Mesendoderm (in vitro differentiated cells): ENCODE measurements around the gene NGB.

Source experiments
- DNase-seq: peaks from one replicate; pipeline ENCODE4 v3.0.0; 2013
- H2AK5ac ChIP-seq: 2 replicates; pipeline ENCODE4 v1.6.1; 2013; ENCODE audit warnings: low read length, inconsistent platforms
- H2BK120ac ChIP-seq: 2 replicates; pipeline ENCODE4 v1.6.1; 2013; ENCODE audit warnings: low read depth, mild to moderate bottlenecking, low read length, moderate library complexity, mixed read lengths
- H2BK15ac ChIP-seq: replicated peaks from 2 replicates; pipeline ENCODE4 v1.6.1; 2013; ENCODE audit warnings: low read depth, mild to moderate bottlenecking, moderate library complexity
- H2BK5ac ChIP-seq: 2 replicates; pipeline ENCODE4 v1.6.1; 2013; ENCODE audit warnings: low read length, inconsistent platforms
- H3K18ac ChIP-seq: 2 replicates; pipeline ENCODE4 v1.6.1; 2013; ENCODE audit warnings: mild to moderate bottlenecking, low read length, mixed read lengths
- H3K23ac ChIP-seq: one replicate; pipeline ENCODE4 v1.6.1; 2013; ENCODE audit warnings: low read length
- H3K27ac ChIP-seq: 2 replicates; pipeline ENCODE4 v1.5.1; 2013; ENCODE audit warnings: low read depth, mild to moderate bottlenecking, inconsistent platforms, low read length, moderate library complexity
- H3K27me3 ChIP-seq: 2 replicates; pipeline ENCODE4 v1.6.1; 2013; ENCODE audit warnings: low read length, control low read depth, mild to moderate bottlenecking, inconsistent platforms; ENCODE audit not compliant: insufficient read depth, poor library complexity
- H3K36me3 ChIP-seq: 2 replicates; pipeline ENCODE4 v1.6.1; 2013; ENCODE audit warnings: low read length, inconsistent platforms; ENCODE audit not compliant: control insufficient read depth, insufficient read depth
- H3K4ac ChIP-seq: one replicate; pipeline ENCODE4 v1.6.1; 2013; ENCODE audit warnings: low read depth, mild to moderate bottlenecking, low read length, moderate library complexity
- H3K4me1 ChIP-seq: 2 replicates; pipeline ENCODE4 v1.6.1; 2013; ENCODE audit warnings: low read depth, low read length, inconsistent platforms; ENCODE audit not compliant: control insufficient read depth
- H3K4me2 ChIP-seq: 2 replicates; pipeline ENCODE4 v1.6.1; 2013; ENCODE audit warnings: low read length
- H3K4me3 ChIP-seq: 2 replicates; pipeline ENCODE4 v1.5.1; 2013; ENCODE audit warnings: mild to moderate bottlenecking, low read length
- H3K56ac ChIP-seq: one replicate; pipeline ENCODE4 v1.6.1; 2013; ENCODE audit warnings: low read length
- H3K79me1 ChIP-seq: 2 replicates; pipeline ENCODE4 v1.6.1; 2013; ENCODE audit warnings: low read length, inconsistent platforms
- H3K79me2 ChIP-seq: 2 replicates; pipeline ENCODE4 v1.6.1; 2013; ENCODE audit warnings: mild to moderate bottlenecking, low read length; ENCODE audit not compliant: control insufficient read depth, insufficient read depth
- H3K9ac ChIP-seq: 2 replicates; pipeline ENCODE4 v1.6.1; 2013; ENCODE audit warnings: low read length, inconsistent platforms
- H4K5ac ChIP-seq: one replicate; pipeline ENCODE4 v1.6.1; 2013; ENCODE audit warnings: low read length
- H4K8ac ChIP-seq: one replicate; pipeline ENCODE4 v1.6.1; 2013; ENCODE audit warnings: low read depth, mild to moderate bottlenecking, control low read depth, low read length, moderate library complexity
- WGBS: extraction: QIAGEN DNeasy Blood & Tissue Kit; methylation state at CpG from one replicate; pipeline ENCODE4 v1.1.7; 2013; ENCODE audit warnings: low lambda C conversion rate, missing lambda C conversion rate; ENCODE audit not compliant: insufficient coverage; ENCODE audit errors: extremely low coverage; 5-methylcytosine and 5-hydroxymethylcytosine counted together

The NGB gene

DNA sequence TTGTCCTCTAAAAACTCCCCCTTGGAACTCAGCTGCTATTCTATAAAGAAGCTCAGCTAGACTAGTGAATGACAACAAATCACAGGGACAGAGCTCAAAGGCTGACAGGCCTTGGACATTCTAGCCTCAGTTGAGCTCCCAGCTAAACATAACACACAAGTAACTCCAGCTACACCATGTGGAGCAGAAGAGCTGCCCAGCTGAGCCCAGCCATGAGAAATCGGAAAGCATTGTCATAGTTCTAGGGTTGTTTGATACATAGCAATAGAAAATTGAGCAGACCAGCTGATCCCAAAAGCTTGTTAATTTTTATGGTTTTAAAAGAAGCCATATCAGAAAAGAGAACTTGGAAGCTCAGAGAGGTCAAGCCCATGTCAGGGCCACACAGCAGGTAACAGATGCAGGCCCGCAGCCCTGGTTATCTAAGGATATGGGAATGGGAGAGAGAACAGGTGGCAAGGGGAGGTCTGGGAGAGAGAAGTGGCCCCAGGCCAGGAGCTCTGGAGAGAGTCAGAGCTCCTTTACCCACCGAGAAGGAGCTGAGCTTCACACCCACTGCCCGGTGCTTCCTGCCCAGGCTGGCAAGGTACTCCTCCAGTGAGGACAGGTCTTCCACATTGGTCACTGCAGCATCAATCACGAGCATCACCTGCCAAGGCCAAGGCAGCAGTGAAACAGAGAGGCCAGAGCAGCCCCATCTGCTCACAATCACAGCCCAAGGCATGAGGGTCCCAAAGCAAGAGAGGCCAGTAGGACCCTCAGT lies 2.9 kb downstream of the NGB start:
- Histone ChIP-seq H3K4ac (no peak overlapping the region), H4K8ac (no peak overlapping the region), H3K27ac (no peak overlapping the region), H3K4me1 (no peaks in the 10 kb centered on the region), H3K56ac (no peak overlapping the region), H3K27me3 (peaks cover 18% of the 10 kb centered on the region), H2AK5ac (no peak overlapping the region), H2BK120ac (no peak overlapping the region), H3K9ac (no peak overlapping the region), H3K18ac (no peak overlapping the region), H3K4me2 (no peak overlapping the region), H3K79me2 (no peaks in the 10 kb centered on the region), H4K5ac (no peak overlapping the region), H3K4me3 (no peak overlapping the region), H2BK15ac (no peak overlapping the region), H2BK5ac (no peak overlapping the region), H3K23ac (no peak overlapping the region), H3K36me3 (no peaks in the 10 kb centered on the region), H3K79me1 (no peaks in the 10 kb centered on the region)
- DNase-seq = no peak
- WGBS = no CpG with 5 or more reads among the region's 5 CpGs

- no peak for DNase-seq
- no peaks in the 10 kb centered on the region for H3K36me3 ChIP-seq
Measured at GRCh38 chr14:77266336-77266735, 4.7 kb downstream of the NGB start.

GRCh38 chr14:77265561-77266335 lies 5.3 kb downstream of the NGB start:
- Histone ChIP-seq H3K18ac (no peak overlapping the region), H4K8ac (no peak overlapping the region), H2BK120ac (no peak overlapping the region), H3K23ac (no peak overlapping the region), H3K4me3 (no peak overlapping the region), H3K4me1 (no peaks in the 10 kb centered on the region), H2AK5ac (no peak overlapping the region), H3K36me3 (no peaks in the 10 kb centered on the region), H3K9ac (no peak overlapping the region), H3K56ac (no peak overlapping the region), H3K79me1 (no peaks in the 10 kb centered on the region), H3K27ac (no peak overlapping the region), H4K5ac (no peak overlapping the region), H2BK5ac (no peak overlapping the region), H3K27me3 (peaks cover 10% of the 10 kb centered on the region), H3K4me2 (no peak overlapping the region), H2BK15ac (no peak overlapping the region), H3K79me2 (no peaks in the 10 kb centered on the region), H3K4ac (no peak overlapping the region)
- no CpG with 5 or more reads among the region's 16 CpGs for WGBS
- no peak for DNase-seq

More at GRCh38 chr14:77266336-77266735, 4.7 kb downstream of the NGB start:
- peaks cover 16% of the 10 kb centered on the region for H3K27me3 ChIP-seq
- H3K4me3 ChIP-seq = no peak overlapping the region
- H3K79me1 ChIP-seq = no peaks in the 10 kb centered on the region
- no peak overlapping the region for H3K9ac ChIP-seq
- no peak overlapping the region for H2BK15ac ChIP-seq
- no peak overlapping the region for H3K4me2 ChIP-seq
- no peak overlapping the region for H2BK5ac ChIP-seq
- H2BK120ac ChIP-seq = no peak overlapping the region
- H4K8ac ChIP-seq = no peak overlapping the region
- H4K5ac ChIP-seq = no peak overlapping the region
- no CpG with 5 or more reads among the region's 8 CpGs for WGBS
- no peak overlapping the region for H3K56ac ChIP-seq
- H3K27ac ChIP-seq = no peak overlapping the region
- no peaks in the 10 kb centered on the region for H3K4me1 ChIP-seq
- no peaks in the 10 kb centered on the region for H3K79me2 ChIP-seq
- H3K4ac ChIP-seq = no peak overlapping the region
- H2AK5ac ChIP-seq = no peak overlapping the region
- no peak overlapping the region for H3K18ac ChIP-seq
- no peak overlapping the region for H3K23ac ChIP-seq

DNA sequence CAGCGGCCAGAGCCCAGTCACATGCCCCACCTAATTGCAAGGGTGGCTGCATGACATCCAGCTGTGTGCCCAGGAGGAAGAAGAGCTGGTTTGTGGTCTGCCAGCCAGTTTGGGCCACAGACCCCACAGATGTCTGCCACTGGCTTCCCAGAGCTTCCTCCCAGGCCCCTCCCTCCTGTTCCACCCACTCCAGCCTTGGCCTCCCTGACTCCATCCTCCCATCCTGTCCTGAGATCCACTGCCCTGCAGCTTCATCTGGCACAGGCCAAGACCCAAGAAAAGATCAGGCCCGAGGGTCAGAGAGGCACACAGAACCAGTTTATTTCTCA lies 5.9 kb downstream of the NGB start:
- H2BK15ac ChIP-seq = no peak overlapping the region
- no peaks in the 10 kb centered on the region for H3K4me1 ChIP-seq
- no peak overlapping the region for H3K9ac ChIP-seq
- no peak overlapping the region for H3K4me3 ChIP-seq
- no CpG with 5 or more reads among the region's 2 CpGs for WGBS
- H2AK5ac ChIP-seq = no peak overlapping the region
- H3K79me2 ChIP-seq = no peaks in the 10 kb centered on the region
- H3K23ac ChIP-seq = no peak overlapping the region
- H3K4me2 ChIP-seq = no peak overlapping the region
- H4K8ac ChIP-seq = no peak overlapping the region
- no peak overlapping the region for H3K4ac ChIP-seq
- DNase-seq = no peak
- no peaks in the 10 kb centered on the region for H3K36me3 ChIP-seq
- H3K27ac ChIP-seq = no peak overlapping the region
- peaks cover 4% of the 10 kb centered on the region for H3K27me3 ChIP-seq
- H4K5ac ChIP-seq = no peak overlapping the region
- no peak overlapping the region for H2BK120ac ChIP-seq
- H2BK5ac ChIP-seq = no peak overlapping the region
- no peak overlapping the region for H3K18ac ChIP-seq
- no peaks in the 10 kb centered on the region for H3K79me1 ChIP-seq
- H3K56ac ChIP-seq = no peak overlapping the region

DNA sequence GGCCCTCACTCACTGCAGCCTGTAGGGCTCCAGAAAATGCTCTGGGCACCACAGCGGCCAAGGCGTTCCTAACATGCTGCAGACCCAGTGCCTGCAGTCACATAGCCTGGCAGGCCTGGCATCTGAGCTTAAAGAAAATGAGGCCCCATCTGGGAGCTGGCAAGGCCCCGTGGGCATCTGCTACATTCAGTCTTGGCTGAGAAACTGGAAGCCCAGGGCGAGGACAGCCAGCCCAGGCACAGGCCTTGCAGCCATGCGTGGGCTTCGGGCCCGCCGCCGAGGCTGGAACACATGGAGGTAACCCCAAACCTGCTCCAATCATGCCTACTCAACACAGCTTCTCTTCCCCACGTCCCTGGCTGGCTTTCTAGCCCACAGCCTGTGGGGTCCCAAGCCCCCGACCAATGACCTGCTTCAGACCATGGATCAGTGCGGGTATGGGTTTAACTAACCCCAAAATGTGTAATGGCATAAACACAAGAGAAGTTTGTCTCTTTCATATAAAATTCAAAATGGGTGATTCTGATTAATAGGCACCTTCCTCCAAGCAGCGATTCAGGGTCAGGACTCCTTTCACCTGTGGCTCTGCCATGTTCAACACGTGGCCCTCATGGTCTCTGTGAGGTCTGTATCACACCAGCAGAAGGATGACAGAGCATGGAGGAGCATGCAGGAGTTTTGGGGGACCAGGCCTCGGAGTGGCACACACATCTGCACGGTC lies 6.4 kb downstream of the NGB start:
- Histone ChIP-seq H4K5ac (no peak overlapping the region), H3K9ac (no peak overlapping the region), H3K23ac (no peak overlapping the region), H2BK15ac (no peak overlapping the region), H2BK120ac (no peak overlapping the region), H3K56ac (no peak overlapping the region), H2BK5ac (no peak overlapping the region), H3K18ac (no peak overlapping the region), H3K79me2 (no peaks in the 10 kb centered on the region), H3K27me3 (no peaks in the 10 kb centered on the region), H3K4me1 (no peaks in the 10 kb centered on the region), H3K4ac (no peak overlapping the region), H3K79me1 (no peaks in the 10 kb centered on the region), H3K36me3 (no peaks in the 10 kb centered on the region), H3K27ac (no peak overlapping the region), H3K4me2 (no peak overlapping the region), H4K8ac (no peak overlapping the region), H2AK5ac (no peak overlapping the region), H3K4me3 (no peak overlapping the region)
- WGBS = no CpG with 5 or more reads among the region's 16 CpGs
- no peak for DNase-seq
